ENCODE results near the gene VARS2. TPM values are rescaled to one million over a fixed set of nuclear protein-coding genes. Genes with fewer than 3 reads are reported as not detected.
"Not testable (repeated sequence)": the region's sequence is repeated elsewhere in the genome, so short reads cannot be mapped to it uniquely, and the experiment has no call there.

Gene VARS2
- total RNA-seq, 1 donor = 17.3 TPM

DNA sequence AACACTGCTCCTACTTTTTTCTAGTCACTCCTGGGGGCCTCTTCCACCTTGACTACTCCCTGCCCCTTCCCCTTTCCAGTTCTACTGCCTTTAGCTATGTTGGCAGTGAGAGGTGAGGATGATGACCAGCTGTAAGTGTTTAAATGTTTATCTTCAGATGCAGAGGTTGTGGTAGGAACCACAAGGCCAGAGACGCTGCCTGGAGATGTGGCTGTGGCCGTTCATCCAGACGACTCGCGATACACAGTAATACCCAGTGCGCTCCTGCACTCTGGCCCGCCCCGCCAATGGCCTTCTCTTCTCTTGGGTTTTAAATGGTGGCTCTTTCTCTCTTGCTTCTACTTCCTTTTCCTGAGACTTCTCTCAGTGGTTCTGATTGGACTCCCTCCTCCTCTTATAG, 4.6 kb downstream of the VARS2 start:
- TF ChIP-seq, protein P1, sequence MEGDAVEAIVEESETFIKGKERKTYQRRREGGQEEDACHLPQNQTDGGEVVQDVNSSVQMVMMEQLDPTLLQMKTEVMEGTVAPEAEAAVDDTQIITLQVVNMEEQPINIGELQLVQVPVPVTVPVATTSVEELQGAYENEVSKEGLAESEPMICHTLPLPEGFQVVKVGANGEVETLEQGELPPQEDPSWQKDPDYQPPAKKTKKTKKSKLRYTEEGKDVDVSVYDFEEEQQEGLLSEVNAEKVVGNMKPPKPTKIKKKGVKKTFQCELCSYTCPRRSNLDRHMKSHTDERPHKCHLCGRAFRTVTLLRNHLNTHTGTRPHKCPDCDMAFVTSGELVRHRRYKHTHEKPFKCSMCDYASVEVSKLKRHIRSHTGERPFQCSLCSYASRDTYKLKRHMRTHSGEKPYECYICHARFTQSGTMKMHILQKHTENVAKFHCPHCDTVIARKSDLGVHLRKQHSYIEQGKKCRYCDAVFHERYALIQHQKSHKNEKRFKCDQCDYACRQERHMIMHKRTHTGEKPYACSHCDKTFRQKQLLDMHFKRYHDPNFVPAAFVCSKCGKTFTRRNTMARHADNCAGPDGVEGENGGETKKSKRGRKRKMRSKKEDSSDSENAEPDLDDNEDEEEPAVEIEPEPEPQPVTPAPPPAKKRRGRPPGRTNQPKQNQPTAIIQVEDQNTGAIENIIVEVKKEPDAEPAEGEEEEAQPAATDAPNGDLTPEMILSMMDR (IDR thresholded peaks at IDR 0.05; ENCODE audit: insufficient read depth, low read depth, low read length) = no peak
- DNase-seq (ENCODE audit: low read depth) = no peak
- H3K4me3 ChIP-seq (ENCODE audit: low read depth, low read length) = no peak overlapping the region

DNA sequence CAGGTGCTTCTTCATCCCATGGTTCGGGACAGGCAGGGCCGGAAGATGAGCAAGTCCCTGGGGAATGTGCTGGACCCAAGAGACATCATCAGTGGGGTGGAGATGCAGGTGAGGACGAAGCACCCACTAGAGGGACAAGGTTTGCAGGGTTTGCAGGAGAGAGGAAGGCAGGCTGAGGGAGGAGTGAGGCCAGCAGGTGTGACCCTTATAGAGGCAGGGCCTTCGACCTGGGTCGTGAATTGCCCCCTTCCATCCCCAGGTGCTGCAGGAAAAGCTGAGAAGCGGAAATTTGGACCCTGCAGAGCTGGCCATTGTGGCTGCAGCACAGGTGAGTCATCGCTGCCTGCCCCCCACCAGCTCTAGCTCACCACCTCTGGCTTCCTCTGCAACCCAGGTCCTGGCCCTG, 8.4 kb downstream of the VARS2 start:
- no peak for DNase-seq (ENCODE audit: low read depth)
- TF ChIP-seq, protein P1 (IDR thresholded peaks at IDR 0.05; ENCODE audit: insufficient read depth, low read depth, low read length) = no peak
- no peak overlapping the region for H3K4me3 ChIP-seq (ENCODE audit: low read depth, low read length)

DNA sequence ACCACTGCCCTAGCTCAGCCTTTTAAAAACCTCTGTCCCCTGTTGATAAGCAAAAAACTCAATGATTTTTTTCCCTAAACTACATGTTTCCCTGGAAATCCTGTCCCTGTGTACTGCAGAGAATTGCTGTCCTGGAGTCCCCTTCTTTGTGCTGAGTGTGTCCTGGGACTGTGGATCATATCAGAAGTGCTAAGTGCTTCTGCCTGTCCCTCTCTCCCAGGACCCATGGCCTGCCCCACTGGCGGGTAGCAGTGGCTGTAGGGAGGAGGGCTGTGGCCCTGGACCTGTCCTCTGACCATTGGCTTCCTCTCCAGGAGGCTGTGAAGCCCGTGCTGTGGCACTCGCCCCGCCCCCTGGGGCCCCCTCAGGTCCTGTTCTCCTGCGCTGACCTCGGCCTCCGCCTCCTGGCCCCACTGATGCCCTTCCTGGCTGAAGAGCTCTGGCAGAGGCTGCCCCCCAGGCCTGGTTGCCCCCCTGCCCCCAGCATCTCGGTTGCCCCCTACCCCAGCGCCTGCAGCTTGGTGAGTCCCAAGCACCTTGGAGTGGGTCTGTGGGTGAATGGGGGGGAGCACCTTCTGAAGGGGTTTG, 10.1 kb downstream of the VARS2 start:
- not testable (repeated sequence) for DNase-seq (ENCODE audit: low read depth); H3K4me3 ChIP-seq (ENCODE audit: low read depth, low read length)

DNA sequence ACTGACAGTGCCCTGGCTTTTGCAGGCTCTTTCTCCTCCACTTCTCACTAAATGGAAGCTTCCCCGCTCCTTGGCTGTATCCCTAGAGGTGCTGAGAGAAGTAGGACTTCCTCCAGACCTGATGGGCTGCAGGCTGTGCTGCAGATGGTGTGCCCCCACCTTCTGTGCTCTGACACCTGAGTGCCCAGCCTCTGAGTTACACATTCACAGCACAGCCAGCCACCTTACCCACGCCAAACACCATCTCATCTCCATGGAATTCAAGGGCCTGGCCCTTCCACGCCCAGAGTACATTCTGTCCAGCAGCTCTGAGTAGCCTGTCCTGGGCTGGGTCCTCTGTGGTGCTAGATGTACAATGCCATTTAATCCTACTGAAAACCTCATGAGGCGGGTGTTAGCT, 12.6 kb downstream of the VARS2 start:
- DNase-seq (ENCODE audit: low read depth) = no peak
- TF ChIP-seq, protein P1 (IDR thresholded peaks at IDR 0.05; ENCODE audit: insufficient read depth, low read depth, low read length) = no peak
- H3K4me3 ChIP-seq (ENCODE audit: low read depth, low read length) = no peak overlapping the region

DNA sequence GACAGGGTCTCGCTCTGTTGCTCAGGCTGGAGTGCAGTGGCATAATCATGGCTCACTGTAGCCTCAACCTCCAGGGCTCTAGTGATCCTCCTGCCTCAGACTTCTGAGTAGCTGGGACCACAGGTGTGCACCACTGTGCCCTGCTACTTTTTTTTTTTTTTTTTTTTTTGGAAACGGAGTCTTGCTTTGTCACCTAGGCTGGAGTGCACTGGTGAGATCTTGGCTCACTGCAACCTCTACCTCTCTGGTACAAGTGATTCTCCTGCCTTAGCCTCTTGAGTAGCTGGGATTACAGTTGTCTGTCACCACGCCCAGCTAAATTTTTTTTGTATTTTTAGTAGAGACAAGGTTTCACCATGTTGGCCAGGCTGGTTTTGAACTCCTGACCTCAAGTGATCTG, 13.0 kb downstream of the VARS2 start:
- DNase-seq (ENCODE audit: low read depth); H3K4me3 ChIP-seq (ENCODE audit: low read depth, low read length): not testable (repeated sequence)

DNA sequence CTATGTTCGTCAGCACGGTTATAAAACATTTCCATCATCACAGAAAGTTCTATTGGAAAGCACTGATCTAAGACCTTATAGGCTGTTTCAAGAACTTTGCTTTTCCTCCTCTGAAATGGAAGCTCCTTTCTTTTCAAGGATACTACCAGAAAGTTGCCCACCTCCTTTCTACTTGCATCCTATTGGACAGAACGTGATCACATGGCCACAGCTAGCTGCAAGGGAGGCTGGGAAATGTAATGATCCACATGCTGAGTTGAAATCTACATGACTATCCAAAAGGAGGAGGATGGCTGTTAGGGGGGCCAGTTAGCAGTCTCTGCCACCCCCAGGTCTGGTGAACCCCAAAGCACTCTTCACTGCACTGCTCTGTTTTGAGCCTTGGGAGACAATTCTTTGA, 14.6 kb downstream of the VARS2 start:
- no peak for DNase-seq (ENCODE audit: low read depth)
- H3K4me3 ChIP-seq (ENCODE audit: low read depth, low read length) = no peak overlapping the region
- TF ChIP-seq, protein P1 (IDR thresholded peaks at IDR 0.05; ENCODE audit: insufficient read depth, low read depth, low read length) = no peak

DNA sequence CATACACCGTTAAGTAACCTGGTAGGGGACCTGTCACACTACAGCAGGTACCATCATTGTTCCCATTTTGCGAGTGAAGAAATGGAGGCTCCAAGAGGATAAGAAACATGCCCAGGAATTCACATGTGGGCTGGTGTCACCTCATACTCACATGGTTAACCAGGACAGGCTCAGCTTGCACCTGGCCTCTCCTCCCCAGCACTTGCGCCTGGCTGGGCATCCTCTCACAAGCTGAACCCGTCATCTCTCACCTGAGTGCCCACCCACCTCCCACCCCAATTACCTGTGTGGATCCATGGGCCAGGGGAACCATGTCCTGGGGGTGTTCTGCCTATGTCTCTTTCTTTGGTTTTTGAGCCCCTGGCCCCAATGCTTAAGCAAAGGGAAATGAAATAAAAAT, 16.5 kb downstream of the VARS2 start:
- no peak overlapping the region for H3K4me3 ChIP-seq (ENCODE audit: low read depth, low read length)
- TF ChIP-seq, protein P1 (IDR thresholded peaks at IDR 0.05; ENCODE audit: insufficient read depth, low read depth, low read length) = no peak
- DNase-seq (ENCODE audit: low read depth) = no peak

DNA sequence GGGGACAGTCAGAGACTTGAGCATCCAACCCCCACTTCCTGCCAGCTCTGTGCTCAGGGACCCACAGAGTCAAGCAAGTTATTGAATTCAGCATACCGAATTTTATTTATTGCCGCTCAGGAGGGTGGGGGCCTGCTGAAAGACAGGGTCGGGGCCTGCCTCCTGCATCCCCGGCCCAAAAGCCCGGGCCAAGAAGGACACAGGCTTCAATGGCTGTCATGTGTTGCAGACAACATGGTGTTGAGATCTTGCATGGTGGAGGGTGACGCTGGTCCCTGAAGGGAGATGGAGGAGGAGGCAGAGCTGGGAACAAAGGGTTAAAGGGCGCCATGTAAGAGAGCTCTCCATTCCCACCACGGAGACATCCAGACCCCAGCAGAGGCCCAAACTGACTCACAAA, 17.2 kb downstream of the VARS2 start:
- TF ChIP-seq, protein P1 (IDR thresholded peaks at IDR 0.05; ENCODE audit: insufficient read depth, low read depth, low read length) = no peak
- DNase-seq (ENCODE audit: low read depth) = no peak
- H3K4me3 ChIP-seq (ENCODE audit: low read depth, low read length) = no peak overlapping the region

Measured in fibroblast of villous mesenchyme (primary cell).